Breast epithelium (tissue), 4 donors: ENCODE data around the gene C1QTNF5. TPM values are rescaled to one million over a fixed set of nuclear protein-coding genes. Genes with fewer than 3 reads are reported as not detected.
A peak's percentile ranks its signal among the peaks of the same experiment; 100 is the strongest.
"Not testable (repeated sequence)": the region's sequence is repeated elsewhere in the genome, so short reads cannot be mapped to it uniquely, and the experiment has no call there.

Source experiments
- DNase-seq, 2 donors: peaks; one replicate each; pipeline ENCODE4 v3.0.0-alpha.2; 2019; ENCODE audit warnings: low spot score in 2 of 2
- H3K27ac ChIP-seq, 2 donors: fragments of 200-600 bp; sonication (generic) in 1 of 2; one replicate each; pipeline ENCODE4 v1.5.1; 2016 to 2019; ENCODE audit warnings: mild to moderate bottlenecking in 1 of 2
- H3K27me3 ChIP-seq, 2 donors: fragments of 200-600 bp; sonication (generic) in 1 of 2; one replicate each; pipeline versions ENCODE4 v1.5.1 to v1.6.0; 2017 to 2019; ENCODE audit warnings: control low read depth in 1 of 2, mild to moderate bottlenecking in 1 of 2
- H3K36me3 ChIP-seq: fragments of 200-600 bp; one replicate; pipeline ENCODE4 v1.5.1; 2019
- H3K4me1 ChIP-seq, 2 donors: fragments of 200-600 bp; sonication (generic); one replicate each; pipeline ENCODE4 v1.5.1; 2016 to 2019; ENCODE audit warnings: control low read depth in 1 of 2
- H3K4me3 ChIP-seq, 3 donors: fragments of 200-600 bp; sonication (generic); 1 replicate in 2 of 3; 2 replicates in 1 of 3; pipeline ENCODE4 v1.5.1; 2016 to 2019; ENCODE audit warnings: mild to moderate bottlenecking in 3 of 3, moderate library complexity in 2 of 3
- H3K9me3 ChIP-seq, 2 donors: fragments of 200-600 bp; sonication (generic) in 1 of 2; one replicate each; pipeline ENCODE4 v1.5.1; 2016 to 2019; ENCODE audit warnings: control low read depth in 1 of 2
- POLR2A ChIP-seq: fragments of 450-650 bp; IDR thresholded peaks from one replicate; pipeline ENCODE4 v1.6.1; 2016; ENCODE audit warnings: antibody characterized with exemption, mild to moderate bottlenecking, moderate library complexity
- POLR2AphosphoS5 ChIP-seq, 3 donors: sonication (generic); formaldehyde crosslinking; IDR thresholded peaks; one replicate each; pipeline ENCODE4 v1.6.1; 2017; ENCODE audit warnings: antibody characterized with exemption in 3 of 3
- intact Hi-C: fragments of 100-400 bp; cut with DNase I; formaldehyde crosslinking; loops from one replicate; pipeline ENCODE4 v1.15.1; 2023; ENCODE audit warnings: low total_unique reads
- total RNA-seq, 3 donors: library from RNA; depleted of rRNA; stranded (reverse); fragments of >200 nt; gene quantifications; one replicate each; pipeline ENCODE4 v1.1.0, GENCODE V29; 2016
- TF ChIP-seq, protein P1 (sequence below), 3 donors: fragments of 450-650 bp; IDR thresholded peaks; one replicate each; pipeline ENCODE4 v1.5.1; 2016 to 2017; ENCODE audit warnings: antibody characterized with exemption in 3 of 3, mild to moderate bottlenecking in 3 of 3, moderate library complexity in 3 of 3

The C1QTNF5 gene, protein sequence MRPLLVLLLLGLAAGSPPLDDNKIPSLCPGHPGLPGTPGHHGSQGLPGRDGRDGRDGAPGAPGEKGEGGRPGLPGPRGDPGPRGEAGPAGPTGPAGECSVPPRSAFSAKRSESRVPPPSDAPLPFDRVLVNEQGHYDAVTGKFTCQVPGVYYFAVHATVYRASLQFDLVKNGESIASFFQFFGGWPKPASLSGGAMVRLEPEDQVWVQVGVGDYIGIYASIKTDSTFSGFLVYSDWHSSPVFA
- 10 to 100 TPM; 14.3 to 55.0 (median 38.0) TPM for total RNA-seq

DNA sequence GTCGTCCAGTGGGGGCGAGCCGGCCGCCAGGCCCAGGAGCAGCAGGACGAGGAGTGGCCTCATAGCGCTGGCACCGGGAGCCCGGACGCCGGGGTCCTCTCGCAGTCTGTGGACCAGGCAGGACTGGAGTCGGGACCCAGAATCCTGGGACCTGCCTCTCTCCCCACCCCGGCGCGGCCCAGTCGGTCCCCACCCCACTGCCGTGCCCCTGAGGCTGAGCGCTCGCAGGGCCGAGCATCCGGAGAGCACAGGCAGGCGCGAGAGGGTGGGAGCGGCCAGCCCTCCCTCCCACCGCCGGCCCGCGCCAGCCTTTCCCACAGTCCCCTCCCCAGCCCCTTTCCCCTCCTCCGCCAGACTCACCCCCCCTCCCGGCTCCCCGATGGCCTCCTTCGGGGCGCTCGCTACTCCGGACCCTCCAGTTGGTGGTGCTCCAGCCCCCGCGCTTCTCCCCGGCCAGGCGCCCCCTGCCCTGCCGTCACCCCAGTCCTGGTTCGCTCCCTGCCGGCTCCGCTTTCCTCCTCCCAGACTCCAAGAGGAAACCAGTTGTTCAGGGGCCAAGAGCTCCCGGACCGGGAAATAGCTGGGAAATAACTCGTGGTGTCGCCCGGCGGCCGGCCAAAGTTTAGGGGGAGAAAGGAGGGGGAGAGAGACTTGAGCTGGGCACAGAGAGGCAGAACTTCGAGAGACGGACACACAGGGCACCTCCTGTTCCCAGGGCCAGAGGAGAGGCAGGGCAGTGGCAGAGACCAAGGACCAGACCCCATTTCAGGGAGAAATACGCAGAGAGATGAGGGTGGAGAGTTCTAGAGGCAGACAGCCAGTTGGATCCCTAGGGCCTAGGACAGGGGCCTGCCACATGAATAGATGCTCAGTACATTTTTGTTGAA is at the start of gene C1QTNF5:
C1QTNF5 (minus strand) TSS at position 549 of the 887 bp plus-strand sequence; CDS start at position 63, 486 bp downstream.
- H3K27me3 ChIP-seq: peaks cover 0 to 2% of the 10 kb centered on the region in 2 donors
- intact Hi-C loops: no loop called here
- no peaks in the 10 kb centered on the region for H3K9me3 ChIP-seq
- DNase-seq: peak; percentile 82 to 84
- H3K27ac ChIP-seq: peak within 1 kb of the TSS; percentile 84 to 93
- H3K4me1 ChIP-seq: peaks cover under 1 to 10% of the 10 kb centered on the region in 2 donors
- no peaks in the 10 kb centered on the region for H3K36me3 ChIP-seq
- TF ChIP-seq POLR2AphosphoS5 (IDR thresholded peaks at IDR 0.05) (peak in 2 of 3 donors; percentile 14 to 33), POLR2A (no peak)
- peak within 1 kb of the TSS; percentile 64 to 87 (median 81) for H3K4me3 ChIP-seq

DNA sequence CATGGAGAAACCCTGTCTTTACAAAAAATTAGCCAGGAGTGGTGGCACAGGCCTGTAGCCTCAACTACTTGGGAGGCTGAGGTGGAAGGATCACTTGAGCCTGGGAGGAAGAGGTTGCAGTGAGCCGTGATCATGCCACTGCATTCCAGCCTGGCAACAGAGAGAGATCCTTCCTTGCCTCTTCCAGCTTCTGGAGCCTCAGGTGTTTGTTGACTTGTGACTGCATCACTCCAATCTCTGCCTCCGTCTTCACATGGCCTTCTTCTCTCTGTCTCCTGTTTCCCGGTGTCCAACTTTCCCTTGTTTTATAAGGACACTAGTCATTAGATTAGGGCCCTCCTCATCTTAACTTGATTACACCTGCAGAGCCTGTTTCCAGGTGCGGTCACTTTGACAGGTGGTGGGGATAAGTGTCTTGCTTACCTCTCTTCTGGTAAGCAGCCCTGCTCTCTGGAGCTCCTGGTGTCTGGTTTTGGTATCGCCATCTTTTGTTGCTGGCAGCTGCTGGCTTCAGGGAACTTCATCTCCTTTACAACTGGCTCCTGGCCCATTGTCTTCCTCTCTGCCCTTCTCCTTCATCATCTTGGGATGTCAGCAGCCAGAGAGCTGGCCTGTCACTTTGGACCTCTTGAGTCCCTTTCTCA is 49.0 kb upstream of the C1QTNF5 start:
- no peaks in the 10 kb centered on the region for H3K27me3 ChIP-seq
- no peaks in the 10 kb centered on the region for H3K36me3 ChIP-seq
- DNase-seq: no peak
- H3K27ac ChIP-seq: no peak overlapping the region
- H3K4me3 ChIP-seq: no peak overlapping the region
- H3K9me3 ChIP-seq: no peaks in the 10 kb centered on the region
- intact Hi-C loops: no loop called here
- TF ChIP-seq POLR2AphosphoS5 (IDR thresholded peaks at IDR 0.05) (no peak), POLR2A (no peak)
- TF ChIP-seq, protein P1, sequence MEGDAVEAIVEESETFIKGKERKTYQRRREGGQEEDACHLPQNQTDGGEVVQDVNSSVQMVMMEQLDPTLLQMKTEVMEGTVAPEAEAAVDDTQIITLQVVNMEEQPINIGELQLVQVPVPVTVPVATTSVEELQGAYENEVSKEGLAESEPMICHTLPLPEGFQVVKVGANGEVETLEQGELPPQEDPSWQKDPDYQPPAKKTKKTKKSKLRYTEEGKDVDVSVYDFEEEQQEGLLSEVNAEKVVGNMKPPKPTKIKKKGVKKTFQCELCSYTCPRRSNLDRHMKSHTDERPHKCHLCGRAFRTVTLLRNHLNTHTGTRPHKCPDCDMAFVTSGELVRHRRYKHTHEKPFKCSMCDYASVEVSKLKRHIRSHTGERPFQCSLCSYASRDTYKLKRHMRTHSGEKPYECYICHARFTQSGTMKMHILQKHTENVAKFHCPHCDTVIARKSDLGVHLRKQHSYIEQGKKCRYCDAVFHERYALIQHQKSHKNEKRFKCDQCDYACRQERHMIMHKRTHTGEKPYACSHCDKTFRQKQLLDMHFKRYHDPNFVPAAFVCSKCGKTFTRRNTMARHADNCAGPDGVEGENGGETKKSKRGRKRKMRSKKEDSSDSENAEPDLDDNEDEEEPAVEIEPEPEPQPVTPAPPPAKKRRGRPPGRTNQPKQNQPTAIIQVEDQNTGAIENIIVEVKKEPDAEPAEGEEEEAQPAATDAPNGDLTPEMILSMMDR (IDR thresholded peaks at IDR 0.05): peak in 1 of 3 donors; percentile 13
- no peaks in the 10 kb centered on the region for H3K4me1 ChIP-seq

DNA sequence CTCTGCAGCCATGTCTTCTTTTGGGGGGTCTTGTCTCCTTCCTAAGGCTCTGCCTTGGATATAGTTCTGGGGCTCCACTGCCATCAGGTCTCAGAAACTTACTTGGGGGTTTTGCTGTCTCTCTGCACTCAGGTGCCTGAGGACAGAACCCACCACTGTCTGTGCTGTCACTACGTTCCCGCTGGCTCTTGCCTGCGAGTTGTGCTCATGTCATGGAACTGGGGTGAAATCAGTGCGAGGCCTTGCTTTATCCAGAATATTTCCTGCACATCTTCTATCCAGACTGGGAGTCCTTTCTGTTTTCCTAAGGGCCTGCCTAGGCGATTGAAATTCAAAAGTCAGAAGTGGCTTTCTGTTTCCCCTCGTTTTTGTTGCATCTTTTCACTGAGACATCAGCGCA is 47.4 kb upstream of the C1QTNF5 start:
- no peaks in the 10 kb centered on the region for H3K27me3 ChIP-seq
- H3K9me3 ChIP-seq: no peaks in the 10 kb centered on the region
- TF ChIP-seq, protein P1 (IDR thresholded peaks at IDR 0.05): no peak
- TF ChIP-seq POLR2AphosphoS5 (IDR thresholded peaks at IDR 0.05): no peak
- TF ChIP-seq POLR2A: no peak
- no peak overlapping the region for H3K4me3 ChIP-seq
- no peaks in the 10 kb centered on the region for H3K4me1 ChIP-seq
- H3K27ac ChIP-seq: no peak overlapping the region
- H3K36me3 ChIP-seq: no peaks in the 10 kb centered on the region
- no peak for DNase-seq
- intact Hi-C loops: no loop called here

DNA sequence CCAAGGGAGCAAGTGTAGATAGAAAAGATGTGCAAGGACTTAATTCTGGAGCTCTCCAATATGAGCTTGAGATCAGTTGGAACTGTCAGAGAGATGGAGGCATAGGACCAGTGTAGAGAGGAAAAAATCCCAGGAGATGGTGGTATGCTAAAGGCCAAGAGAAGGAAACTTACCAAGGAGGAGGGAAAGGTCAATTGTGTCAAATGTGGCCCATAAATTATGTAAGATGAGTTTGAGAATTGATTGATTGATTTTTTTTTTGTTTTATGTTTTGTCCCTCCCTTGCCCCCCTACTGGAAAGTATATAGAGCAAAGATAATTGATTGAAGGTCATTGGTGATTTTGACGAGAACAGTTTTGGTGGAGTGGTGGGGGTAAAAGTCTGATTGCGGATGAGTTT is 43.6 kb upstream of the C1QTNF5 start:
- Histone ChIP-seq H3K4me3 (no peak overlapping the region), H3K9me3 (no peaks in the 10 kb centered on the region), H3K4me1 (peaks cover 0 to 6% of the 10 kb centered on the region in 2 donors), H3K36me3 (no peaks in the 10 kb centered on the region), H3K27me3 (no peaks in the 10 kb centered on the region), H3K27ac (no peak overlapping the region)
- no peak for DNase-seq
- TF ChIP-seq POLR2A (no peak), POLR2AphosphoS5 (IDR thresholded peaks at IDR 0.05) (no peak)
- TF ChIP-seq, protein P1 (IDR thresholded peaks at IDR 0.05): no peak
- intact Hi-C loops: no loop called here

DNA sequence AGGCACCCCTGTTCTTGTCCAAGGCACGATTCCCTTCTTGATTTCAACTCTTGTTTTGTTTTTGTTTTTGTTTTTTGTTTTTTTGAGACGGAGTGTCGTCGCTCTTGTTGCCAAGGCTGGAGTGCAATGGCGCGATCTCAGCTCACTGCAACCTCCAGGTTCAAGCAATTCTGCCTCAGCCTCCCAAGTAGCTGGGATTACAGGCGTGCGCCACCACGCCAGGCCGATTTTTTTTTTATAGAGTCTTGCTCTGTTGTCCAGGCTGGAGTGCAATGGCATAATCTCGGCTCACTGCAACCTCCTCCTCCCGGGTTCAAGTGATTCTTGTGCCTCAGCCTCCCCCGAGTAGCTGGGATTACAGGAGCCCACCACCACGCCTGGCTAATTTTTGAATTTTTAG is 41.8 kb upstream of the C1QTNF5 start:
- Histone ChIP-seq H3K4me3 (peak overlapping the region in 1 of 3 donors; percentile 68), H3K4me1 (peaks cover 0 to 12% of the 10 kb centered on the region in 2 donors), H3K27ac (peak overlapping the region in 1 of 2 donors; percentile 89)
- H3K36me3 ChIP-seq, H3K9me3 ChIP-seq, H3K27me3 ChIP-seq, intact Hi-C loops: not testable (repeated sequence)
- DNase-seq: peak in 1 of 2 donors; percentile 35
